Right renal pelvis (tissue), 4 donors: ENCODE data around the gene B4GALT1. TPM values are rescaled to one million over a fixed set of nuclear protein-coding genes. Genes with fewer than 3 reads are reported as not detected.
"Not testable (repeated sequence)": the region's sequence is repeated elsewhere in the genome, so short reads cannot be mapped to it uniquely, and the experiment has no call there.

Source experiments
- DNase-seq, 4 donors: peaks; one replicate each; pipeline ENCODE4 v3.0.0-alpha.2; 2013; ENCODE audit warnings: low read depth in 4 of 4, low spot score in 3 of 4, missing footprints in 1 of 4
- polyA plus RNA-seq, 4 donors: library from polyadenylated mRNA; unstranded; fragments of 120-200 nt; gene quantifications; one replicate each; pipeline ENCODE4 v1.2.1, GENCODE V29; 2013; ENCODE audit not compliant: insufficient read length in 4 of 4

Gene B4GALT1
- polyA plus RNA-seq, 4 donors, result 88.5 to 135 (median 122) TPM

- DNase-seq, result no peak
Observed at GRCh38 chr9:33163433-33164137, 3.6 kb downstream of the B4GALT1 start.

DNA sequence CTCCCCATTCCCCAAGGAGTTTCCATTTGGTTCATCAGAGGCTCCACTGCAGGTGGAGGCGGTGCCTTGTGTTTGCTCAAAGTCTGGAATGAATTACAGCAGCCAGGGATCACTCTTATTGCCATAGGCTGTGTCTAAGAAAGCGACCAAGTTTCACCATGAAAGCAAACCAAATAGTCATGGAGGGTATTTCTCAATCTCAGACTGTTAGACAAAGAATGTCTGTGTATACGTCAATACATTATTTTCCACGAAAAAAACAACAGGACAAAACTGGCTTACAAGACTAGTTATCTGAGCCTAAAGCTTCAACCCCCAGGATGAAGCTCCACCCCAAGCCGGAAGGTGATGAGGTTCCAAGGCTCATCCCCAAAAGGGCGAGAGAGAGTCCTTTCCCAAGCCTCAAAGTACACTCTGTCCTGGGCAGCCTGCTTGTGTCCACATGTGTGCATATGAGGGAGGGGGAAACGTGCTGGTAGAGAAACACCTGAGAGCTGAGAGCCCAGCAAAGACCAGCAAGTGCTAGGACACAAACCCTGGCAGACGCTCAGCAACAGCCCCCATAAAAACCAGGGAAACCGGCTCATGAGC is 4.3 kb downstream of the B4GALT1 start:
- no peak for DNase-seq

GRCh38 chr9:33161589-33162132 is 5.5 kb downstream of the B4GALT1 start:
- no peak for DNase-seq

DNA sequence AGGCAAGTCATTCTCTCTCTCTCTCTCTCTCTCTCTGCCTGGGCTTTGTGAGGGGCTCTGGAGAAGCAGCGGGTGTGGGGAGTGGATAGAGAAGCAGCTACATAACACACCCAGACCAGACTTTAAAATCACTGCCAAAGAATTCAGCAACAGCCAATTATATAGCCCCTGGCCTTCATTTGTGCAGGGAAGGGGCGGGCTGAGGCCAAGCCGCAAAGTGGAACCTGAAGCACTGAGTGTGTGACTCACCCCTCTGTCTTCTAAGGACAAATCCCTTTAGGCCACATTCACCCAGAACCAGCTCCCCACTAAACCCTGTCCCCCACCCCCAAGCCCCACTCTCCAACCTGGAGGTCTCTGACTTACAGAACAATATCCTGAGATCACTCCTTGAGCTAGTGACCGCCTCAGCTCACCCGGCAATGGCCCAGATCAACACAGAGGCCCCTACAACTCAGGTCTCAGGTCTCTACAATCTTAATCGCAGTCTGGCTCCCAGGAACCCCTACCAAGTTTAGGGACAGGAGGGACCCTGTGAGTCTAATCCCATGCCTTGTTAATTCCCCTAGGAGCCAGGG is 6.0 kb downstream of the B4GALT1 start:
- DNase-seq, result no peak

- DNase-seq, result not testable (repeated sequence)
Observed at GRCh38 chr9:33160446-33160845, 6.7 kb downstream of the B4GALT1 start.

DNA sequence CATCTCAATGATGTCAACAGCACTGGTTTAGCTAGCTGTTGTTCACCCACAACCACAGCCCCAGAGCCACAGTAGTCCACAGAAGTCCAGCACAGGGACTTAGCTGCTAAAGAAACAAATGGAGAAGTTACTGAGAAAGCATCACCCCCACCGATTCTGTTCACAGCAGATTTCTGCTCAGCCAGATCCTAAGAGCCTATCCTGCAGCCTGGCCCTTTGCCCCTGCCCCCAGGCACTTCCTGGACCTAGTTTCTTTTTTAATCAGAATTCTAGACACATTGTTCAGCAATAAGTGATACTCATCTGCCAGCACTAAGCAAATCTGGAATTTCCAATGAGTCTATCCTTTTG is 7.4 kb downstream of the B4GALT1 start:
- DNase-seq, result no peak

- DNase-seq, result no peak
Observed at GRCh38 chr9:33158843-33159776, 8.0 kb downstream of the B4GALT1 start.

GRCh38 chr9:33157960-33158842 is 8.9 kb downstream of the B4GALT1 start:
- no peak for DNase-seq

DNA sequence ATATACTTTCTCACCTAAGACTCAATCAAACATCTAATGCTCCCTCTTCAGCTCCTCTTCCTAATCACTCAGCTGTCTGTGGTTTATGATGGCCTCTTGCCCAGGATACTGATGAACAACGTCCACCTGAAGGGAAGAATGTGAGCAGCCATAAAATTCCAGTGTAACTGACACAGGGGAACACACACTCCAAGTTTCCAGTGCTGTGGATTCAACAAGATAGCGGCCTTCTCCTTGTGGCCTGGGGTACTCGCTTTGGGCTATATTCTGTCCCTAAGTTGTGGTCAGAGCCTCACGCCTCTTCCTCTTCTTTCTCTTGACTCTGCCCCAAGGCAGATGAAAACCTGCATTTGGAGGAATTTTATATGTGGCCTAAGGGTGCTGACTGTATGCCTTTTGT is 11.7 kb downstream of the B4GALT1 start:
- DNase-seq, result no peak

DNA sequence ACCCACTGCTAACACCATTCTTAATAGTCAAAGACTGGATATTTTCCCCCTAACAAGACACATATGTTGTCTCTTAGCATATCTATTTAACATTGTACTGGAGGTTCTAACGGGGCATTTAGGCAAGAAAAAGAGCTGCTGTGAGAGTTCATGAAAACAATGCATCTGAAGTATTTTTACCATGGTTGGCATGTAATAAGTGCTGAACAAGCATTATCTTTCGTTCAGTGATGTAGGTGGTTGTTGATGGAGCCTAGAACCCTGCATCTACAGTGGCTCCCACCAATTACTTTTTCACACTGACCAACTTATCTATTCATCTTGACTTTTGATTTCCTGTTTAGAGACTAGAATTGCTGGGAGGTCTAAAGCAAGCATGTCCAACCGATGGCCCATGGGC is 12.8 kb downstream of the B4GALT1 start:
- DNase-seq, result no peak

DNA sequence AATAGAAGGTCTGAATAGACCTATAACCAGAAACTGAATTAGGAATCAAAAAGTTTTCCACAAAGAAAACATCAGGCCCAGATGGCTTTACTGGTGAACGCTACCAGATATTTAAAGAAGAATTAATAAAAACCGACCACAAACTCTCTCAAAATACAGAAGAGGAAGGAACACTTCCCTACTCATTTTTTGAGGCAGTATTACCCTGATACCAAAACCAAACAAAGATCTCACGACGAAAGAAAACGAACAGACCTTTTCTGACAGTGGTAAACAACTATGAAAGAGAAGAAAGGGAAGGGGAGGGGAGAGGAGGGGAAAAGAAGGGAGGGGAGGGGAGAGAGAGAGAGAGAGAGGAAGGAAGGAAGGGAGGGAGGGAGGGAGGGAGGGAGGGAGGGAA is 13.5 kb downstream of the B4GALT1 start:
- DNase-seq, result no peak

- no peak for DNase-seq
Observed at GRCh38 chr9:33153001-33153400, 14.1 kb downstream of the B4GALT1 start.

- no peak for DNase-seq
Observed at GRCh38 chr9:33151601-33152000, 15.5 kb downstream of the B4GALT1 start.

DNA sequence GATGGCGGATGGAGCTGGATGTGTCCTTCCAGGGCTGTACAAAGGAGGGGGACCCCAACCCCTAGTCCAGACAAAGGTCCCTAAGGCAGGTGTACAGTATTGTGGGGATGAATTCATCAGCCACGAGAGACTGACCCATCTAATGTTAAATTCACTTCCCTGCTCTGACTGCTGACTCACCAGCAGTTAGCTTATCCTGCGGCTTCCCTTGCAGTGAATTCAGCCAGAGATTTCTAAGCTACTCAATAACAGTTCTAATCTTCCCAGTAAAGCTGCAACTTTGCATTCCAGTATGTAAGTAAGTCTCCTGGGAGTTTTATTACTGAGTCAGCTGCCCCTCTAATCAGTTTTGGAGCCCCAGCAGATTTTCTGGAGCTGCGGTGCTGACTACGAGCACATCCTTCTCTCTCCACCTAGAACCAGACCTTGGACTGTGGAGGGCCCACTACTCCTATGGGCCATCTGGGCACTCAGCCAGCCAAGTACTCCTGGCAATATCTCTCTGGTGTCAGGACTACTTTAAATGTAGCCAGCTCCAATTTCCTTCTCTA is 16.1 kb downstream of the B4GALT1 start:
- no peak for DNase-seq

GRCh38 chr9:33148367-33149014 is 18.6 kb downstream of the B4GALT1 start:
- no peak for DNase-seq

DNA sequence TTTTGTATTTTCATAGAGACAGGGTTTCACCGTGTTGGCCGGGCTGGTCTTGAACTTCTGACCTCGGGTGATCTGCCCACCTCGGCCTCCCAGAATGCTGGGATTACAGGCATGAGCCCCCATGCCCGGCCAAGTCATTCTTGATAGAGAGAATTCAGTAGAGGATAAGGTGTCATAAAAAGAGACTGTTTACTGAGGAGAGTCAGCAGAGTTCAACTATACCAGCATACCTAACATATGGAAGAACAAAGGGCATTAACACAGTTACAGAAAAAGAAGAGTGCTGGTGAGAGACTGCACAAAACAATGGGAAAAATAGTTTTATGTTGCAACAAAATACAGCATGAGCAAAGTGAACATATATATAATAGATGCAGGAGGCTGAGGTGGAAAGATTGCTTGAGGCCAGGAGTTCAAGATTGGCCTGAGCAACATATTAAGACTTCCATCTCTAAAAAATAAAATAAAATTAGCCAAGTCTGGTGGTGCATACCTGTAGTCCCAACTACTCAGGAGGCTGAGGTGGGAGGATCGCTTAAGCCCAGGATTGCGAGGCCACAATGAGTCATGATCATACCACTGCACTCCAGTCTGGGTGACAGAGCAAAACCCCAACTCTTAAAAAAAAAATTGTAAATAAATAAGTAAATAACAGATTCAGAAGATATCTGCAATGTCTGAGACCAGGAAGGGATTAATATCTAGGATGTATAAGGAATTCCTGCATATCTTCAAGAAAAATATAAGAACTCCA is 19.5 kb downstream of the B4GALT1 start:
- no peak for DNase-seq

DNA sequence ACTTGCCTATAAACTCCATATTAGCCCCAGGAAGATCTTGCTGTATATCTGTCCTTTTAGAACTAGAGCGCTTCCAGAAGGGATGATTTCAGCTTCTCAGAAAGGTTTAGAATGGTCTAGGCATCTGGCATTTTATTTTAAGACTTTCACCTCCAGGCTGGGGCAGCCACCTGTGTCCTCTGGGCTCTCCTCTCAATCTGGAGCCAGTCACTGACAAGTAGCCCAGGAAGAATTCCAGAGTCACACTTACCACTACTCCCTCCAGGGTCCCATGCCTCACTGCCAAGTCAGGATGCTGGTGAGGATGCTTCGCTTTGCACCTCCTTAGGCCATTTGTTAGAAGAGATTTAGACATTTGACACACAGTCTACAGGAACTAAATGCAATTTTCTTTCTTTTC is 20.8 kb downstream of the B4GALT1 start:
- DNase-seq, result no peak

DNA sequence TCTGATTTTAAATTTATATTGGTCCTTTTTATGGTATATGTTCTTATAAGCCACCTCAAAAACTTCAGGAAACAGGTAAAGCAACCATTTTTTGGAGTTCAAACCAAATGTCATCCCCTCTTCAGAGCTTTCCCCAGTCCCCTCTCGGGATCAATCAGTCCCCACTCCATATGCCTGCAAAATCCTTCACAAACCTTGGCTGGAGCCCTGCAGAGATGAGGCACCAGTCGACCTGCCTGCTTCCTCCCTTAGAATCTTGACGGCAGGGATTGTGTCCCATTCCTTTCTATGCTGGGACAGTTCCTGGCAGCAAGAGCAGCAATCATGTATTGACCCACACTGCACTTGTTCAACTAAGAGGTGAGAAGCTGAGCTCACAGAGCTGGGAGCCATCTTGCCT is 22.6 kb downstream of the B4GALT1 start:
- DNase-seq, result no peak
